DND-41 (cell line): Measurements from ENCODE around the gene TAGLN2.

Source experiments
- ATAC-seq: fragments of 200-7000 bp; cut with Tn5 transposase; 3 replicates; pipeline ENCODE4 v1.9.1; 2021; ENCODE audit warnings: low read depth; ENCODE audit not compliant: insufficient read depth
- DNase-seq: peaks from one replicate; pipeline ENCODE4 v3.0.0-alpha.2; 2020
- H2AFZ ChIP-seq: 2 replicates; pipeline ENCODE4 v1.6.0; 2012; ENCODE audit warnings: low read depth, low read length
- H3K27ac ChIP-seq: 2 replicates; pipeline ENCODE4 v1.5.1; 2012; ENCODE audit warnings: low read length, inconsistent platforms
- H3K27me3 ChIP-seq: fragments of 200-600 bp; sonication (generic); 2 replicates; pipeline ENCODE4 v1.6.0; 2012; ENCODE audit warnings: low read length, mild to moderate bottlenecking, inconsistent platforms; ENCODE audit not compliant: insufficient read depth, poor library complexity
- H3K36me3 ChIP-seq: 2 replicates; pipeline ENCODE4 v1.5.1; 2012; ENCODE audit warnings: low read length, inconsistent platforms; ENCODE audit not compliant: insufficient read depth
- H3K4me1 ChIP-seq: 2 replicates; pipeline ENCODE4 v1.5.1; 2012; ENCODE audit warnings: mild to moderate bottlenecking, low read length; ENCODE audit not compliant: insufficient read depth
- H3K4me2 ChIP-seq: 2 replicates; pipeline ENCODE4 v1.6.0; 2012; ENCODE audit warnings: mild to moderate bottlenecking, moderate library complexity, low read length, inconsistent platforms; ENCODE audit not compliant: insufficient read depth
- H3K4me3 ChIP-seq, 2 experiments: fragments of 200-600 bp in 1 of 2; shearing (Covaris generic) in 1 of 2; 2 replicates each; pipeline ENCODE4 v1.5.1; 2012 to 2016; ENCODE audit warnings: inconsistent platforms in 2 of 2, low read length in 2 of 2, mild to moderate bottlenecking in 2 of 2, low read depth in 1 of 2, moderate library complexity in 1 of 2
- H3K79me2 ChIP-seq: 2 replicates; pipeline ENCODE4 v1.6.0; 2012; ENCODE audit warnings: low read length, inconsistent platforms; ENCODE audit not compliant: insufficient read depth
- H3K9ac ChIP-seq: 2 replicates; pipeline ENCODE4 v1.6.0; 2012; ENCODE audit warnings: low read depth, mild to moderate bottlenecking, inconsistent platforms, low read length, moderate library complexity
- H3K9me3 ChIP-seq: 2 replicates; pipeline ENCODE4 v1.5.1; 2012; ENCODE audit warnings: low read length, moderate library complexity, mild to moderate bottlenecking, inconsistent platforms; ENCODE audit not compliant: insufficient read depth, severe bottlenecking
- H4K20me1 ChIP-seq: 2 replicates; pipeline ENCODE4 v1.6.0; 2012; ENCODE audit warnings: low read length; ENCODE audit not compliant: insufficient read depth
- EZH2 ChIP-seq: IDR thresholded peaks from 3 replicates; pipeline ENCODE4 v1.6.1; 2012; ENCODE audit warnings: borderline replicate concordance, low read depth, mild to moderate bottlenecking, moderate library complexity, low read length, inconsistent platforms; ENCODE audit not compliant: severe bottlenecking
- TF ChIP-seq, protein P1 (sequence below): IDR thresholded peaks from 2 replicates; pipeline ENCODE4 v1.5.1; 2012; ENCODE audit warnings: borderline replicate concordance, low read length, moderate library complexity, mild to moderate bottlenecking; ENCODE audit not compliant: poor library complexity, severe bottlenecking; ENCODE audit errors: extremely low read depth

Gene TAGLN2

DNA sequence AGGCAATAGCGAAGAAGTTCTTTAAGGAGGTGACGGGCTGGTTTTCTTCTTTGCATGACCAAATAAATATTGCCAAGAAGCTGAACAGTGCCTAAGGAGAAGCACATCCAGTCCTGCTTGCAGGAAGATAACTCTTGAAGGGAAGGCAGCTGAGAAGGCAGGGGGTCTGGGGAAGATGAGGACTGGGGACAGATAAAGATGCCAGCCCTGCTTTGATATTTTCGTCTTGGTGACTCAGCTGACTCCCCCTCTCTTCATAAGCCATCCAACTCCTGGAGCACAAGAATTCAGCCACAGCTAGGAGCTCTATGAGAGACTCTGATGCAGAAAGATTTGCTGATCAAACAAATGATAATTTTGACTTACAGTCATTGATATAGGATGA, 28.8 kb downstream of the TAGLN2 start:
- Histone ChIP-seq H3K27me3 (no peaks in the 10 kb centered on the region), H3K9me3 (no peaks in the 10 kb centered on the region), H3K4me3 (no peak overlapping the region), H3K36me3 (no peaks in the 10 kb centered on the region), H3K27ac (no peak overlapping the region), H3K9ac (no peak overlapping the region), H2AFZ (no peak overlapping the region), H3K4me1 (no peaks in the 10 kb centered on the region), H3K4me2 (no peak overlapping the region), H3K79me2 (no peaks in the 10 kb centered on the region), H4K20me1 (no peaks in the 10 kb centered on the region)
- no peak for TF ChIP-seq EZH2
- TF ChIP-seq, protein P1, sequence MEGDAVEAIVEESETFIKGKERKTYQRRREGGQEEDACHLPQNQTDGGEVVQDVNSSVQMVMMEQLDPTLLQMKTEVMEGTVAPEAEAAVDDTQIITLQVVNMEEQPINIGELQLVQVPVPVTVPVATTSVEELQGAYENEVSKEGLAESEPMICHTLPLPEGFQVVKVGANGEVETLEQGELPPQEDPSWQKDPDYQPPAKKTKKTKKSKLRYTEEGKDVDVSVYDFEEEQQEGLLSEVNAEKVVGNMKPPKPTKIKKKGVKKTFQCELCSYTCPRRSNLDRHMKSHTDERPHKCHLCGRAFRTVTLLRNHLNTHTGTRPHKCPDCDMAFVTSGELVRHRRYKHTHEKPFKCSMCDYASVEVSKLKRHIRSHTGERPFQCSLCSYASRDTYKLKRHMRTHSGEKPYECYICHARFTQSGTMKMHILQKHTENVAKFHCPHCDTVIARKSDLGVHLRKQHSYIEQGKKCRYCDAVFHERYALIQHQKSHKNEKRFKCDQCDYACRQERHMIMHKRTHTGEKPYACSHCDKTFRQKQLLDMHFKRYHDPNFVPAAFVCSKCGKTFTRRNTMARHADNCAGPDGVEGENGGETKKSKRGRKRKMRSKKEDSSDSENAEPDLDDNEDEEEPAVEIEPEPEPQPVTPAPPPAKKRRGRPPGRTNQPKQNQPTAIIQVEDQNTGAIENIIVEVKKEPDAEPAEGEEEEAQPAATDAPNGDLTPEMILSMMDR, result no peak
- DNase-seq, result no peak
- ATAC-seq, result no peak

DNA sequence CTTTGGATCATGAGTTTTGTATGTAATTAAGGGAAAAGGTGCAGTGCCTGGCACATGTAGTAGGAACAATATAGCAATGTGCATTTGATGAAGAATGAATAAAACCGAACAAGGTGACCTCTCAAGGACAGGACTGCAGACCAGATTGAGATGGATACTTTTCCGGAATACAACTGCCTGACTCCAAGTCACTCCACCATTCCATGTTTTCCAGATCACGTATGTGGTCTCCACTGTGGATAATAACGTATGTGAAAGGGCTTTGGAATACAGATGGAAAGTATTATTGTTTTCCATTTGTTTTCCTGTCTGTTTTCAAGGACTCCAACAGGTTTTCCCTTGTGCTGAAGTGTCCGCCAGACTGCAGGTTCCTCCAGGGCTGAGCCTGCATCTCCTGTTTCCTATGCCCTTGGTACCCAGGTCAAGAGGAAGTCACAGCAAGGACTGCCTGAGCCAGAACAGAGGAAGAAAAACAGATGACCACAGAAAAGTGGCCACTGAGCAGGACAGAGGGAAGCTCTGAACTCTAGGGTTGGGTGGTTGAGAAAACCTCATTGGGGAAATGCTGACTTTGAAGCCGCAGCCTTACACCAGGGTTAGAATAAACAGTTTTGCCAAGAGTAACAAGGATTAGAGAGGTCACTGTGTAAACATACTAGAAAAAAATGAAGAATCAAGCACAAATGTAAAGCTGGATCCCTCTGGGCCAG, 29.3 kb downstream of the TAGLN2 start:
- TF ChIP-seq, protein P1, result no peak
- TF ChIP-seq EZH2, result no peak
- Histone ChIP-seq H3K9ac (no peak overlapping the region), H3K4me3 (no peak overlapping the region), H3K4me2 (no peak overlapping the region), H3K27ac (no peak overlapping the region), H3K4me1 (no peaks in the 10 kb centered on the region), H4K20me1 (no peaks in the 10 kb centered on the region), H2AFZ (no peak overlapping the region), H3K9me3 (no peaks in the 10 kb centered on the region), H3K27me3 (no peaks in the 10 kb centered on the region), H3K79me2 (no peaks in the 10 kb centered on the region), H3K36me3 (no peaks in the 10 kb centered on the region)
- ATAC-seq (no peak), DNase-seq (no peak)

DNA sequence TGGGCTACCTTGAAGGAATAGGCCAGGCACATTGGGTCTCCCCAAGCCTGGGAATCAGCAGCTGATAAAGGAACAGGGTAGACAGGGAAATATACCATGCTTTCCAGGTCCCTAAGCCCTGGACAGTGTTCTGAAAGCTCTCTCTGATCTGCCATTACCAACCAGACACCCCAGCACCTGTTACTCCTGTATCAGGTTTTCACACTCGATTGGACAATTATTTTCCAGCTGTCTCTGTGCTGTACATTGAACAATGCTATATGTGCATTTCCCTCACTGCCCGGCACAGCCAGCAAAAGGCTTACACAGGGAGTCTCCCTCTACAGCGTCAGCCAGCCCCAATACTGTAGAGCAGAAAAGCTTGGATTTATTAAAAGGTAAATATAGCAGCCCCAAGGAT, 30.0 kb downstream of the TAGLN2 start:
- no peak overlapping the region for H3K27ac ChIP-seq
- no peak overlapping the region for H3K4me3 ChIP-seq
- H4K20me1 ChIP-seq, result no peaks in the 10 kb centered on the region
- no peaks in the 10 kb centered on the region for H3K9me3 ChIP-seq
- ATAC-seq (no peak), DNase-seq (no peak)
- H3K27me3 ChIP-seq, result no peaks in the 10 kb centered on the region
- H3K4me1 ChIP-seq, result no peaks in the 10 kb centered on the region
- H2AFZ ChIP-seq, result no peak overlapping the region
- H3K79me2 ChIP-seq, result no peaks in the 10 kb centered on the region
- H3K4me2 ChIP-seq, result no peak overlapping the region
- H3K9ac ChIP-seq, result no peak overlapping the region
- H3K36me3 ChIP-seq, result no peaks in the 10 kb centered on the region
- TF ChIP-seq EZH2, result no peak
- TF ChIP-seq, protein P1, result no peak

DNA sequence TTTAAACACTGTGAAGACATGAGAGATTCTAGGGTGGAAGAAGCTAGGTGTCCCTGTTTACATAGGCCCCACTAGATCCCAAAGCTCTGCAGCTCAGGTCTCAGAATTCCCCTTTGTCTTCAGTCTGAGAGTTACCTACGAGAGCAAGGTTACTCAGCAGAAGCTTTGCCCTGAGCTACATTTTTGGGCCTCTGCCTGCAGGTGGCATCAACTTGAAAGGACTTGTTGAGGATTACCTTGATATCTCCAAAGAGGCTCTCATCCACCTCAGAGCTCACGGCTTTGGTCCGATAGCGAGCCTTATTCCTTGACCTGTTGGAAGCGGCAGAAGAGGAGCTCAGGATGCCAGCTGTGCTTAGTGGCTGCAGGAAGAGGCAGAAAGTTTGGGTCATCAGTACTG, 32.4 kb downstream of the TAGLN2 start:
- TF ChIP-seq, protein P1, result no peak
- TF ChIP-seq EZH2, result no peak
- H2AFZ ChIP-seq, result no peak overlapping the region
- H3K4me1 ChIP-seq, result no peaks in the 10 kb centered on the region
- H3K9ac ChIP-seq, result no peak overlapping the region
- H3K9me3 ChIP-seq, result no peaks in the 10 kb centered on the region
- no peaks in the 10 kb centered on the region for H3K79me2 ChIP-seq
- DNase-seq, result no peak
- no peak overlapping the region for H3K27ac ChIP-seq
- H3K27me3 ChIP-seq, result no peaks in the 10 kb centered on the region
- H4K20me1 ChIP-seq, result no peaks in the 10 kb centered on the region
- H3K4me3 ChIP-seq, result no peak overlapping the region
- ATAC-seq, result no peak
- no peak overlapping the region for H3K4me2 ChIP-seq
- no peaks in the 10 kb centered on the region for H3K36me3 ChIP-seq
